Neural progenitor cell (in vitro differentiated cells): Measurements from ENCODE around the gene ID4. TPM values are rescaled to one million over a fixed set of nuclear protein-coding genes. Genes with fewer than 3 reads are reported as not detected.

Source experiments
- DNase-seq: peaks from one replicate; pipeline ENCODE4 v3.0.0-alpha.2; 2016; ENCODE audit warnings: low spot score
- H2AFZ ChIP-seq: fragments of 200-600 bp; sonication (generic); replicated peaks from 2 replicates; pipeline ENCODE4 v1.6.1; 2016; ENCODE audit warnings: antibody characterized with exemption
- H3F3A ChIP-seq: fragments of 200-600 bp; sonication (generic); 2 replicates; pipeline ENCODE4 v1.6.1; 2016; ENCODE audit warnings: antibody characterized with exemption, low read depth
- H3K27ac ChIP-seq: fragments of 200-600 bp; sonication (generic); 2 replicates; pipeline ENCODE4 v1.5.1; 2016; ENCODE audit warnings: mild to moderate bottlenecking
- H3K27me3 ChIP-seq: fragments of 200-600 bp; sonication (generic); 2 replicates; pipeline ENCODE4 v1.6.1; 2016; ENCODE audit warnings: mild to moderate bottlenecking, moderate library complexity
- H3K36me3 ChIP-seq: fragments of 200-600 bp; sonication (generic); 2 replicates; pipeline ENCODE4 v1.5.1; 2016
- H3K4me1 ChIP-seq: fragments of 200-600 bp; sonication (generic); 2 replicates; pipeline ENCODE4 v1.6.1; 2016; ENCODE audit warnings: mixed run types
- H3K4me2 ChIP-seq: fragments of 200-600 bp; sonication (generic); 2 replicates; pipeline ENCODE4 v1.6.1; 2016
- H3K4me3 ChIP-seq: fragments of 200-600 bp; sonication (generic); 2 replicates; pipeline ENCODE4 v1.5.1; 2016
- H3K79me2 ChIP-seq: fragments of 200-600 bp; sonication (generic); 2 replicates; pipeline ENCODE4 v1.6.1; 2016; ENCODE audit warnings: low read depth
- H3K9ac ChIP-seq: fragments of 200-600 bp; sonication (generic); 2 replicates; pipeline ENCODE4 v1.6.1; 2016
- H3K9me3 ChIP-seq: fragments of 200-600 bp; sonication (generic); 2 replicates; pipeline ENCODE4 v1.5.1; 2016; ENCODE audit warnings: low read depth
- H4K20me1 ChIP-seq: fragments of 200-600 bp; sonication (generic); 2 replicates; pipeline ENCODE4 v1.6.1; 2016; ENCODE audit warnings: low read depth
- H3K27ac Mint-ChIP-seq: 3 replicates; pipeline ENCODE4 v1.8.0; 2021; ENCODE audit warnings: mixed read lengths
- H3K27me3 Mint-ChIP-seq: 2 replicates; pipeline ENCODE4 v1.8.0; 2022; ENCODE audit warnings: low read depth, mild to moderate bottlenecking, inconsistent platforms, moderate library complexity, mixed read lengths; ENCODE audit not compliant: insufficient read depth
- H3K36me3 Mint-ChIP-seq: 3 replicates; pipeline ENCODE4 v1.8.0; 2021; ENCODE audit warnings: mixed read lengths
- H3K4me1 Mint-ChIP-seq: 3 replicates; pipeline ENCODE4 v1.8.0; 2021; ENCODE audit warnings: mixed read lengths
- H3K4me3 Mint-ChIP-seq: 3 replicates; pipeline ENCODE4 v1.8.0; 2021; ENCODE audit warnings: mild to moderate bottlenecking, moderate library complexity, mixed read lengths
- H3K9me3 Mint-ChIP-seq: 3 replicates; pipeline ENCODE4 v1.8.0; 2020; ENCODE audit warnings: mixed read lengths
- EZH2 ChIP-seq: fragments of 200-600 bp; sonication (generic); IDR thresholded peaks from 2 replicates; pipeline ENCODE4 v1.6.1; 2017; ENCODE audit warnings: antibody characterized with exemption, mild to moderate bottlenecking, moderate library complexity
- EZH2phosphoT487 ChIP-seq: fragments of 200-600 bp; sonication (generic); IDR thresholded peaks from 2 replicates; pipeline ENCODE4 v1.6.1; 2017; ENCODE audit warnings: antibody characterized with exemption
- total RNA-seq: library from RNA; depleted of rRNA; stranded (reverse); fragments of >200 nt; gene quantifications from 2 replicates; pipeline ENCODE4 v1.2.3, GENCODE V29; 2015; ENCODE audit warnings: low replicate concordance
- TF ChIP-seq, protein P1 (sequence below): fragments of 200-600 bp; sonication (generic); IDR thresholded peaks from 2 replicates; pipeline ENCODE4 v1.5.1; 2017; ENCODE audit warnings: antibody characterized with exemption, mild to moderate bottlenecking

The ID4 gene
- total RNA-seq, 1 donor from 2014 or later: 29.2 TPM

DNA sequence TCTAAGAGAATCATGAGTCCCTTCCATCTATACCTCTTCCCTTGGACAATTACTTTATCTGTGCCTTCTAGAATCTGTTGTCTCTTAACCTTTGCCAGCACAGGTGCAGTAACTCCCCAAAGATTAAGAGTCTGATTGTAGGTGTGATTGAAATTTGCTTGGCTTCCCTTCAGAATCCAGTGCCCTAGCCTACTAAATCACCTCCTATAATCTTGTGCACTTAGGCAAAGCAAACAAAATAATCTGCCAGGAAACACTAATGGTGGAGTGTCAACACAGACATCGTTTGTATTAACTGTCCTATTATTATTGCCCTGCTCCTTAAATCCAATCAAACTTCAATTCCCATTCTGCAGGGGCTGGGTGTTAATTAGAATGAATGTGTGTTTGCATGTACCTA is 28.0 kb downstream of the ID4 start:
- Mint-ChIP-seq H3K36me3 (no peaks in the 10 kb centered on the region), H3K27ac (no peak overlapping the region), H3K9me3 (no peaks in the 10 kb centered on the region), H3K4me1 (peaks cover 3% of the 10 kb centered on the region), H3K4me3 (no peak overlapping the region), H3K27me3 (peaks cover 2% of the 10 kb centered on the region)
- no peaks in the 10 kb centered on the region for H4K20me1 ChIP-seq
- no peak overlapping the region for H3K4me3 ChIP-seq
- no peak for DNase-seq
- H3F3A ChIP-seq: no peaks in the 10 kb centered on the region
- TF ChIP-seq, protein P1, sequence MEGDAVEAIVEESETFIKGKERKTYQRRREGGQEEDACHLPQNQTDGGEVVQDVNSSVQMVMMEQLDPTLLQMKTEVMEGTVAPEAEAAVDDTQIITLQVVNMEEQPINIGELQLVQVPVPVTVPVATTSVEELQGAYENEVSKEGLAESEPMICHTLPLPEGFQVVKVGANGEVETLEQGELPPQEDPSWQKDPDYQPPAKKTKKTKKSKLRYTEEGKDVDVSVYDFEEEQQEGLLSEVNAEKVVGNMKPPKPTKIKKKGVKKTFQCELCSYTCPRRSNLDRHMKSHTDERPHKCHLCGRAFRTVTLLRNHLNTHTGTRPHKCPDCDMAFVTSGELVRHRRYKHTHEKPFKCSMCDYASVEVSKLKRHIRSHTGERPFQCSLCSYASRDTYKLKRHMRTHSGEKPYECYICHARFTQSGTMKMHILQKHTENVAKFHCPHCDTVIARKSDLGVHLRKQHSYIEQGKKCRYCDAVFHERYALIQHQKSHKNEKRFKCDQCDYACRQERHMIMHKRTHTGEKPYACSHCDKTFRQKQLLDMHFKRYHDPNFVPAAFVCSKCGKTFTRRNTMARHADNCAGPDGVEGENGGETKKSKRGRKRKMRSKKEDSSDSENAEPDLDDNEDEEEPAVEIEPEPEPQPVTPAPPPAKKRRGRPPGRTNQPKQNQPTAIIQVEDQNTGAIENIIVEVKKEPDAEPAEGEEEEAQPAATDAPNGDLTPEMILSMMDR: no peak
- no peak for TF ChIP-seq EZH2
- TF ChIP-seq EZH2phosphoT487: no peak
- H3K36me3 ChIP-seq: no peaks in the 10 kb centered on the region
- no peak overlapping the region for H3K4me2 ChIP-seq
- H3K9me3 ChIP-seq: no peaks in the 10 kb centered on the region
- H3K27ac ChIP-seq: no peak overlapping the region
- no peaks in the 10 kb centered on the region for H3K27me3 ChIP-seq
- H3K79me2 ChIP-seq: no peaks in the 10 kb centered on the region
- no peaks in the 10 kb centered on the region for H3K4me1 ChIP-seq
- H3K9ac ChIP-seq: no peak overlapping the region
- no peak overlapping the region for H2AFZ ChIP-seq

DNA sequence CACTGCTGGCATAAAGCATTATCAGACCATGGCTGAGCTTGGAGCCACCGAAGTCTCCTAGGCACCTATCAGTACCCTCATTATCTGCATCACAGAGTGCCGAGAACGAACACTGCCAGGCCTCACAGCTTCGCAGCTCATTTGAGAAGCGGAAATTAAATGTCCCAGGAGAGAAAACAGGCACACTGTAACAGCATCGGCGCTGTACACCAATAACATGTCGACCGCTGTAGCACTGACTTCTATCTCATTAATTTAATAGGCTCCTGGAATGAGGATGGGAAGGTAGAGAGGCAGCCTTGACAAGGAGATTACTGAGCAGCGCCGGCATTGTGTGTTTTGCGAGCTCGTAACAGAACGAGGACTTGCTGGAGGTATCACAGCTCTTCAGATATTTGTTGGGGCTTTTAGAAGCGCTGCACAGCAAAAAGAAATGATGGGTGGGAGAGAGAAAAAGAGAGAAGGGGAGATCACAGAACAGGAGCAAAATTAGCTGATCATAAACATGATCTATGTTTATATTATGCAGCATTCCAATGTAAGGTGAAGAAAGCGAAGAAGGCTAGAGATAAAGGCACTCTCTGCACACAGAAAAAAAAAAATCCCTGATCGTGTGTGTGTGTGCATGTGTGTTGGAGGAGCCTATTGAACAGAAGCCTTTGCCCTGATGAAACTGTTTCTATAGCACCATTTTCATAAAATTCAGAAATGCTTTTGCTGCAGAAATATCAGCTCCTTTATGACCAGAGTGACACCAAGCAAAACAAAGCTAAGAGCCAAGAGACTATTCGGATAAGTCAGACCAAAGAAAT is 29.2 kb downstream of the ID4 start:
- Mint-ChIP-seq H3K36me3 (no peaks in the 10 kb centered on the region), H3K4me1 (no peaks in the 10 kb centered on the region), H3K4me3 (no peak overlapping the region), H3K9me3 (no peaks in the 10 kb centered on the region), H3K27me3 (peaks cover 2% of the 10 kb centered on the region), H3K27ac (no peak overlapping the region)
- H3K36me3 ChIP-seq: no peaks in the 10 kb centered on the region
- H3K9ac ChIP-seq: no peak overlapping the region
- H3K27me3 ChIP-seq: no peaks in the 10 kb centered on the region
- no peaks in the 10 kb centered on the region for H3K9me3 ChIP-seq
- H4K20me1 ChIP-seq: no peaks in the 10 kb centered on the region
- H3K79me2 ChIP-seq: no peaks in the 10 kb centered on the region
- H3K27ac ChIP-seq: no peak overlapping the region
- no peak overlapping the region for H3K4me2 ChIP-seq
- no peak for TF ChIP-seq EZH2phosphoT487
- TF ChIP-seq, protein P1: no peak
- no peak for DNase-seq
- no peaks in the 10 kb centered on the region for H3F3A ChIP-seq
- H2AFZ ChIP-seq: peak overlapping the region; percentile 26
- no peak overlapping the region for H3K4me3 ChIP-seq
- no peaks in the 10 kb centered on the region for H3K4me1 ChIP-seq

DNA sequence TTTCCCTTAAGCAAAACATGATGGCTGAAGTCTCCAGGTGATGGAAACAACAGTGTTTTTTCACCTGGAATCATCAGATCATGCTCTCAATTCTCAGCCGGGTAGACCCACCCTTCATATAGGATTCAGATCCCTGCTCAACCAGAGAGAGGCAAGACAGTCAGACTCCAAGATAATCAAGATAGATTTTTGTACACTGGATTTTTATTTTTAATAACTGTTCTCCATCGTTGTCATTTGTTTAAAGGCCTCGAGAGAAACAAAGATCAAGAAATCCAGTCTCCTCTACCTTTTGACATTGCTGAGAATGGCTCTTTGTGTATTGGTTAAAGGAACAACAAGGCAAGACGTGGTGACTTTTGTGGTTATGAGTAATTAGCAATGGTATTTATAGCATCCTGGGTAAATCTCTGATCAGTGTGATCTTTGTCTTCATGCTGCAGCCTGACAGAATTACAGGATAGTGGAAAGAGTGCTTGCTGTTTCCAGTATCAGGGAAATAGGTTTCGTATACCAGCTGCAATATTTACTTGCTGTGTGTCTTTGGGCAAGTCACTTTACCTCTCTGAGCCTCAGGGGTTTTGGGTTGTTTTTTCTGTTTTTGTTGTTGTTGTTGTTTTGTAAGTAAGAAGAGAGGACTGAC is 29.9 kb downstream of the ID4 start:
- Histone ChIP-seq H3K4me1 (no peaks in the 10 kb centered on the region), H3K79me2 (no peaks in the 10 kb centered on the region), H3F3A (no peaks in the 10 kb centered on the region), H3K4me2 (no peak overlapping the region), H3K27ac (no peak overlapping the region), H3K36me3 (no peaks in the 10 kb centered on the region), H4K20me1 (no peaks in the 10 kb centered on the region), H3K9me3 (no peaks in the 10 kb centered on the region), H3K9ac (no peak overlapping the region), H2AFZ (no peak overlapping the region), H3K4me3 (no peak overlapping the region), H3K27me3 (no peaks in the 10 kb centered on the region)
- TF ChIP-seq, protein P1: no peak
- no peak for TF ChIP-seq EZH2phosphoT487
- TF ChIP-seq EZH2: no peak
- H3K9me3 Mint-ChIP-seq: no peaks in the 10 kb centered on the region
- peaks cover 2% of the 10 kb centered on the region for H3K27me3 Mint-ChIP-seq
- H3K4me3 Mint-ChIP-seq: no peak overlapping the region
- no peak overlapping the region for H3K27ac Mint-ChIP-seq
- no peaks in the 10 kb centered on the region for H3K4me1 Mint-ChIP-seq
- H3K36me3 Mint-ChIP-seq: no peaks in the 10 kb centered on the region
- no peak for DNase-seq
